Right lobe of liver (tissue), 4 donors: ENCODE data around the gene ROM1.
"Not testable (repeated sequence)": the region's sequence is repeated elsewhere in the genome, so short reads cannot be mapped to it uniquely, and the experiment has no call there.

Experiments
- CTCF ChIP-seq, 4 donors: fragments of 200-600 bp in 3 of 4; fragments of 450-650 bp in 1 of 4; IDR thresholded peaks; one replicate each; pipeline versions ENCODE4 v1.5.1 to v1.8.0; 2016 to 2022; ENCODE audit warnings: antibody characterized with exemption in 4 of 4, mild to moderate bottlenecking in 2 of 4
- POLR2A ChIP-seq: fragments of 450-650 bp; IDR thresholded peaks from one replicate; pipeline ENCODE4 v1.6.1; 2017; ENCODE audit warnings: antibody characterized with exemption, mild to moderate bottlenecking
- donor health status: DM: no; HTN: no; CAD: no.
- donor health status: DM: no; HTN: no; CAD: no.
- donor health status: DM: no; HTN: yes; CAD: no.

GRCh38 chr11:62616957-62617356 lies 3.9 kb downstream of the ROM1 start:
- TF ChIP-seq CTCF (IDR thresholded peaks at IDR 0.05); POLR2A: not testable (repeated sequence)
